Gastroesophageal sphincter (tissue), 4 donors: ENCODE data around the gene MMP28. TPM values are rescaled to one million over a fixed set of nuclear protein-coding genes. Genes with fewer than 3 reads are reported as not detected.

Experiments
- ATAC-seq: fragments of 150-250 bp; one replicate; pipeline ENCODE4 v1.9.1; 2016; ENCODE audit warnings: mild to moderate bottlenecking, moderate library complexity
- H3K27ac ChIP-seq, 4 donors: fragments of 200-600 bp; sonication (generic) in 3 of 4; 1 replicate in 3 of 4; 2 replicates in 1 of 4; pipeline ENCODE4 v1.5.1; 2016 to 2019
- H3K27me3 ChIP-seq: fragments of 200-600 bp; sonication (generic); one replicate; pipeline ENCODE4 v1.5.1; 2019
- H3K36me3 ChIP-seq, 2 donors: fragments of 200-600 bp; sonication (generic); one replicate each; pipeline ENCODE4 v1.5.1; 2019; ENCODE audit warnings: control low read depth in 1 of 2
- H3K4me1 ChIP-seq, 3 donors: fragments of 200-600 bp; sonication (generic); 1 replicate in 2 of 3; 2 replicates in 1 of 3; pipeline ENCODE4 v1.5.1; 2016 to 2019; ENCODE audit warnings: control low read depth in 2 of 3
- H3K4me3 ChIP-seq, 2 donors: fragments of 200-600 bp; sonication (generic); one replicate each; pipeline ENCODE4 v1.5.1; 2019; ENCODE audit warnings: mild to moderate bottlenecking in 1 of 2, moderate library complexity in 1 of 2
- H3K9me3 ChIP-seq, 3 donors: fragments of 200-600 bp; sonication (generic); one replicate each; pipeline ENCODE4 v1.5.1; 2017 to 2019; ENCODE audit warnings: control low read depth in 2 of 3
- CTCF ChIP-seq, 4 experiments: fragments of 200-600 bp in 2 of 4; fragments of 450-650 bp in 2 of 4; sonication (generic) in 1 of 4; IDR thresholded peaks; one replicate each; pipeline ENCODE4 v1.5.1; 2017 to 2019; ENCODE audit warnings: antibody characterized with exemption in 4 of 4, mild to moderate bottlenecking in 2 of 4, moderate library complexity in 2 of 4
- EP300 ChIP-seq: sonication (generic); formaldehyde crosslinking; IDR thresholded peaks from one replicate; pipeline ENCODE4 v1.6.1; 2017; ENCODE audit warnings: antibody characterized with exemption, mild to moderate bottlenecking
- POLR2A ChIP-seq, 2 donors: fragments of 450-650 bp; IDR thresholded peaks; one replicate each; pipeline ENCODE4 v1.6.1; 2017; ENCODE audit warnings: antibody characterized with exemption in 2 of 2, mild to moderate bottlenecking in 2 of 2, moderate library complexity in 1 of 2
- POLR2AphosphoS5 ChIP-seq: sonication (generic); formaldehyde crosslinking; IDR thresholded peaks from one replicate; pipeline ENCODE4 v1.6.1; 2017; ENCODE audit warnings: antibody characterized with exemption
- WGBS, 2 donors: methylation state at CpG; one replicate each; pipeline ENCODE4 v1.1.5; 2018; ENCODE audit warnings: low coverage in 1 of 2; 5-methylcytosine and 5-hydroxymethylcytosine counted together
- total RNA-seq, 4 donors: library from RNA; depleted of rRNA; stranded (reverse); fragments of >200 nt; gene quantifications; one replicate each; pipeline ENCODE4 v1.1.0, GENCODE V29; 2016

Gene MMP28
- total RNA-seq, 4 donors from 2014 or later = 78.4 to 139 (median 97.3) TPM

GRCh38 chr17:35732806-35733136 lies 62.7 kb downstream of the MMP28 start:
- no peaks in the 10 kb centered on the region for H3K36me3 ChIP-seq
- peaks cover 2 to 39% (median 11%) of the 10 kb centered on the region in 3 donors for H3K4me1 ChIP-seq
- no peaks in the 10 kb centered on the region for H3K27me3 ChIP-seq
- H3K4me3 ChIP-seq = peak overlapping the region; percentile 86 to 87
- no peaks in the 10 kb centered on the region for H3K9me3 ChIP-seq
- ATAC-seq = no peak
- no peak overlapping the region for H3K27ac ChIP-seq
- WGBS, 2 donors = 86% methylated on average over 1 of the region's 1 CpG; no CpG with 5 or more reads in 1 of the 2 donors
- TF ChIP-seq CTCF (IDR thresholded peaks at IDR 0.05) (no peak), EP300 (no peak), POLR2AphosphoS5 (no peak), POLR2A (IDR thresholded peaks at IDR 0.05) (no peak)

DNA sequence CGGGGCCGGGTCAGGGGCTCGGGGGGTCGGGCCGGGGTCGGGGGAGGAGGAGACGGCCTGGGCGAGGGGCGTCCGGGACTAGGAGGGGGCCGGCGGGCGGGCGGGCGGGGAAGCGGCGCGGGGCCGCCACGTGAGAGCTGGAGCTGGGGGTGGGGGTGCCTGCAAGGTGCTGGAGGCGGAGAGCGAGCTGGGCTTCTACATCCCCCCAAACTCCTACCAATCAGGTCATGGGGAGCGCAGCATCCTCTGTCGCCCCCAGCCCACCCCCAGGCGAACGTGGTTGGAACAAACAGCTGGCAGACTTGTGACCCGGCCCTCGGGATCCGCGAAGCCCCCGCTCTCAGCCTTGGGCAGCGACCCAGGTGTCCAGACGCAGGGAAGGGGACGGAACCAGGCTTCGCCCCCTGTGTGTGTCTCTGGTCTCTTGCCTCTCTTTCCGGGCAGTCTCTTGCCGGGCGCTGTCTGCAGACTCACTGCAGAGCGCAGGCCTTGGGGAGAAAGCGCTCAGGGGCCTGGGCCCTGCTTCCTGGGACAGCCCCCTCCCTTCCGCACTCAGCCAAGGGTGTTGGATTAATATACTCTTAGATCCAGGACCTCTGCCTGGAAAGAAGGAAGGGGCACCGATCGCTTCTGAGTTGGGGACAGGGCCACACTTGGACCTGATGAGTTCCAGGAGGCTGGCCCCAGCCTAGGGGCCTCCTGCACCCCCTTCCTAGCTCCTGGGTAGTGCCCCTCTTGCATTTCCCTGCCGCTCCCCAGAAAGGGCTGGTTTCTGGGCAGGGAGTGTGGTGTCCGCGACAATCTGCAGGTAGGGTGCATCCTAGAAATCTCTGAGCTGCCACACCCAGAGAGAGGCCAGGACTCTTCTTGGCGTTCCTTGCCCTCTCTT lies 63.3 kb downstream of the MMP28 start:
- TF ChIP-seq EP300 = no peak
- no peak for TF ChIP-seq POLR2A (IDR thresholded peaks at IDR 0.05)
- TF ChIP-seq POLR2AphosphoS5 = no peak
- no peak for TF ChIP-seq CTCF (IDR thresholded peaks at IDR 0.05)
- Histone ChIP-seq H3K27ac (peak overlapping the region; percentile 4 to 75 (median 62)), H3K9me3 (no peaks in the 10 kb centered on the region), H3K27me3 (no peaks in the 10 kb centered on the region), H3K4me1 (peaks cover 2 to 45% (median 11%) of the 10 kb centered on the region in 3 donors), H3K4me3 (peak overlapping the region; percentile 86 to 87), H3K36me3 (peaks cover 0 to under 1% of the 10 kb centered on the region in 2 donors)
- 40 to 41% methylated on average over 4 to 11 of the region's 47 CpGs for WGBS, 2 donors
- peak; percentile 27 for ATAC-seq

DNA sequence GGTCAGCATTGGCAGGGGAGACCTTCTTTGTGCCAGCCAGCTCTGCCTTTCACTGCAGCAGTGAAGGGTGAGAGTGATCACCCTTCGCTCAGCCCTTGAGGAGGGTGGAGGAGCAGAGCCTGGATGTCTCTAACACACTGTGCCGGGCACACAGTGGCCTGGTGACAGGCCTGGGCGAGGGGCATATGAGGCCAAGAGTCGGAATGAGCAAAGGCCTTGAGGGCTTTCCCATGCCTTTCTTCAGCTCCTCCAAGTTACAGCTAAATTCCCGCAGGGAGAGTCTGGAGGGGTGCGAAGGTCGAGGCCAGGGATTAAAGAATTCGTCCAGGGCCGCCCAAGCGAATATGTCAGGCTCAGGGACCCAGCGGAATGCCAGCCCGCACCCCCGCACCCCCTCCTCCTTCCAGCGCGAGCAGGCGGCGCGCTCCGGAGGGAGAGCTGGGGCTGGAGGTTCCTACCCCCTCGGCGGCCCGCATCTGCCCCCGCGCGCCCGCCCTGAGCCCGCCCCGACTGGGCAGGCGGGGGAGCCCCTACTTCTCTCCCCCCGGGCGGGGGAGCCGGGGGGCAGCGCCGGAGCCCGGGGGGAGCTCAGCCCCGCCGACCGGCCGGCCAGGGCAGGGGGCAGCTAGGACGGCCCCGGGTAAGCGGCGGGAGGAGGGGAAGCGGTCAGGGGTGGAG lies 64.1 kb downstream of the MMP28 start, which contains the start of gene RASL10B:
Gene RASL10B (plus strand): TSS at position 401 of the 678 bp plus-strand sequence. CDS start 3,546 bp downstream, outside the sequence.
- H3K4me3 ChIP-seq = peak within 1 kb of the TSS; percentile 86 to 87
- no peak for TF ChIP-seq POLR2AphosphoS5
- TF ChIP-seq POLR2A (IDR thresholded peaks at IDR 0.05) = no peak
- no peak for TF ChIP-seq EP300
- TF ChIP-seq CTCF (IDR thresholded peaks at IDR 0.05) = no peak
- WGBS, 2 donors = 10% methylated on average over 2 of the region's 44 CpGs; no CpG with 5 or more reads in 1 of the 2 donors
- peaks cover 10 to 53% (median 18%) of the 10 kb centered on the region in 3 donors for H3K4me1 ChIP-seq
- H3K27ac ChIP-seq = peak within 1 kb of the TSS; percentile 4 to 75 (median 62)
- H3K36me3 ChIP-seq = peaks cover 0 to 8% of the 10 kb centered on the region in 2 donors
- H3K27me3 ChIP-seq = no peaks in the 10 kb centered on the region
- H3K9me3 ChIP-seq = no peaks in the 10 kb centered on the region
- ATAC-seq = peak; percentile 80

DNA sequence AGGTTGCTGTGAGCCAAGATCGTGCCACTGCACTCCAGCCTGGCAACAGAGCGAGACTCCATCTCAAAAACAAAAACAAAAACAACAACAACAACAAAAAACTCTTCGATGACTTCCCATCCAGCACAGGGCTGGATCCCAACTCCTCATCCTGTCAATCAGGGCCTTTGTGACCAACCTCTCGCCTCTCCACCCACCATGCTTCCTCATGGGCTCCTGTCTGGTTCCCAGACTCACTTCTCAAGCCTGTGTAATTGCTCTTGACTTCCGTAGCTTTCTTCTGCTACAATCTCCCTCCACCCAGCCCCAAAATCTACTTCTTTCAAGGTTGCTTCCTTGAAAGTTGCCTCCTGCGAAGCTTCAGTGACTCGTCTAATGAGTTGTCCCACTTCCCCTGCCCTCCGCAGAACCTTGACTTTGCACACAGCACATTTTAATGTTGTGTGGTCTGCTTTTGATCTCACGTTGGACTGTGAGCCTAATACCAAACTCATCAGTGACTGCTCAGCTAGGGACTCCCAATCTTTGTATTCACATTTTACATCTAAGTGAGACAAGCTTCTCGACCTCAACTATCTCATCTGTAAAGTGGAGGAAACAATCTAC lies 64.9 kb downstream of the MMP28 start:
- Histone ChIP-seq H3K27me3 (no peaks in the 10 kb centered on the region), H3K36me3 (peaks cover 0 to 17% of the 10 kb centered on the region in 2 donors), H3K4me3 (no peak overlapping the region), H3K4me1 (peaks cover 10 to 62% (median 22%) of the 10 kb centered on the region in 3 donors), H3K27ac (no peak overlapping the region), H3K9me3 (no peaks in the 10 kb centered on the region)
- TF ChIP-seq POLR2A (IDR thresholded peaks at IDR 0.05) = no peak
- TF ChIP-seq POLR2AphosphoS5 = no peak
- no peak for TF ChIP-seq CTCF (IDR thresholded peaks at IDR 0.05)
- WGBS, 2 donors = 79 to 88% methylated on average over 6 to 10 of the region's 10 CpGs
- no peak for ATAC-seq
